PC-9 (cell line): ENCODE measurements around the gene ATG9A. TPM values are rescaled to one million over a fixed set of nuclear protein-coding genes. Genes with fewer than 3 reads are reported as not detected.

ENCODE experiments used
- BruUV-seq: library from RNA; stranded (reverse); fragments of 400-500 nt; replicated peaks from 2 replicates; lab custom pipeline; 2021; lab: Mats Ljungman, UMichigan
- CTCF ChIA-PET: fragments of 300-600 bp; sonication (Branson Sonifier 250); formaldehyde crosslinking; loops from one replicate; lab custom pipeline; 2022; ENCODE audit warnings: antibody characterized with exemption; lab: Charles Lee
- POLR2A ChIA-PET: fragments of 300-600 bp; sonication (Branson Sonifier 250); formaldehyde crosslinking; loops from one replicate; lab custom pipeline; 2022; ENCODE audit warnings: antibody characterized with exemption; ENCODE audit not compliant: unreplicated experiment; lab: Charles Lee
- DNase-seq, 2 experiments: peaks; one replicate each; pipeline versions ENCODE4 v3.0.0 to v3.0.0-alpha.2; 2015 to 2022; ENCODE audit warnings: mixed read lengths in 1 of 2
- H2AFZ ChIP-seq: fragments of 200-600 bp; sonication (generic); 2 replicates; pipeline ENCODE4 v1.8.1; 2017; ENCODE audit warnings: antibody characterized with exemption
- H3F3A ChIP-seq: fragments of 200-600 bp; sonication (generic); 2 replicates; pipeline ENCODE4 v1.8.1; 2017; ENCODE audit warnings: antibody characterized with exemption, mild to moderate bottlenecking, low read depth; ENCODE audit not compliant: insufficient read depth
- H3K27ac ChIP-seq: fragments of 200-600 bp; sonication (generic); 2 replicates; pipeline ENCODE4 v1.6.1; 2016; ENCODE audit warnings: mixed run types
- H3K27me3 ChIP-seq: fragments of 200-600 bp; sonication (generic); 2 replicates; pipeline ENCODE4 v1.6.1; 2016; ENCODE audit warnings: low read depth, mixed run types; ENCODE audit not compliant: insufficient read depth
- H3K36me3 ChIP-seq: fragments of 200-600 bp; sonication (generic); 2 replicates; pipeline ENCODE4 v1.6.1; 2016; ENCODE audit warnings: low read depth, mixed run types
- H3K4me1 ChIP-seq: fragments of 200-600 bp; sonication (generic); replicated peaks from 2 replicates; pipeline ENCODE4 v1.6.1; 2016; ENCODE audit warnings: mixed run types; ENCODE audit not compliant: insufficient read depth
- H3K4me2 ChIP-seq: fragments of 200-600 bp; sonication (generic); 2 replicates; pipeline ENCODE4 v1.6.1; 2017; ENCODE audit warnings: mixed run types
- H3K4me3 ChIP-seq: fragments of 200-600 bp; sonication (generic); 2 replicates; pipeline ENCODE4 v1.6.1; 2016; ENCODE audit warnings: mixed run types
- H3K79me2 ChIP-seq: fragments of 200-600 bp; sonication (generic); 2 replicates; pipeline ENCODE4 v1.6.1; 2017; ENCODE audit warnings: low read depth, mixed run types
- H3K9me2 ChIP-seq: fragments of 200-600 bp; sonication (generic); 2 replicates; pipeline ENCODE4 v1.8.1; 2017; ENCODE audit warnings: mild to moderate bottlenecking; ENCODE audit not compliant: insufficient read depth
- H3K9me3 ChIP-seq: fragments of 200-600 bp; sonication (generic); 2 replicates; pipeline ENCODE4 v1.8.1; 2016; ENCODE audit warnings: low read depth; ENCODE audit not compliant: insufficient read depth
- H4K20me1 ChIP-seq: fragments of 200-600 bp; sonication (generic); 2 replicates; pipeline ENCODE4 v1.8.1; 2017; ENCODE audit not compliant: insufficient read depth
- EZH2 ChIP-seq: fragments of 200-600 bp; sonication (generic); IDR thresholded peaks from 2 replicates; pipeline ENCODE4 v1.8.0; 2017; ENCODE audit warnings: antibody characterized with exemption, low read depth
- intact Hi-C: fragments of 100-400 bp; cut with micrococcal nuclease; formaldehyde crosslinking; loops from one replicate; pipeline ENCODE4 v1.10.0; 2022; ENCODE audit not compliant: unreplicated experiment
- total RNA-seq: library from RNA; stranded (reverse); gene quantifications from 2 replicates; pipeline ENCODE4 v1.2.3, GENCODE V29; 2021
- TF ChIP-seq, protein P1 (sequence below): fragments of 200-600 bp; sonication (generic); conservative IDR thresholded peaks from 2 replicates; pipeline ENCODE4 v1.6.1; 2017; ENCODE audit warnings: mixed run types, antibody characterized with exemption, mild to moderate bottlenecking, moderate library complexity

Gene ATG9A
- total RNA-seq, 1 experiment from 2014 or later, result 56.0 TPM

DNA sequence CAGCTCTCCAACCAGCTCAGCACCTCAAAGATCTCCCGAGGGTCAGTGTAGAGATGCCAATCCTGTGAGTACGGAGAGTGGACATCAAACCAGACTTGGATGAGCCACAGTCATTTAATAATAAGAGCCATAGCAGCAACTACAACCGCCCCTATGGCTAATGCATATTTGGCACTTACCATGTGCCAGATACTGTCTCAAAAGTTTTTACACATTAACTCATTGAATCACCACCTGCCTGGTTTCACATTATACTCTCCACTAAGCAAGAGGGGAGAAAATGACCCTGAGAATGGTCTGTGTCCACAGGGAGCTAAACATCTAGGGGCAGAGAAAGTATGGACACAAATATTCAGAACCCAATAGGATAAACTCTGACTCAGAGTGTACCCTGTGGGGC is 55.3 kb downstream of the ATG9A start:
- DNase-seq, result no peak
- BruUV-seq, result no TSS peak
- H3K9me3 ChIP-seq, result no peaks in the 10 kb centered on the region
- no peak overlapping the region for H3K27ac ChIP-seq
- no peak for TF ChIP-seq EZH2
- TF ChIP-seq, protein P1, sequence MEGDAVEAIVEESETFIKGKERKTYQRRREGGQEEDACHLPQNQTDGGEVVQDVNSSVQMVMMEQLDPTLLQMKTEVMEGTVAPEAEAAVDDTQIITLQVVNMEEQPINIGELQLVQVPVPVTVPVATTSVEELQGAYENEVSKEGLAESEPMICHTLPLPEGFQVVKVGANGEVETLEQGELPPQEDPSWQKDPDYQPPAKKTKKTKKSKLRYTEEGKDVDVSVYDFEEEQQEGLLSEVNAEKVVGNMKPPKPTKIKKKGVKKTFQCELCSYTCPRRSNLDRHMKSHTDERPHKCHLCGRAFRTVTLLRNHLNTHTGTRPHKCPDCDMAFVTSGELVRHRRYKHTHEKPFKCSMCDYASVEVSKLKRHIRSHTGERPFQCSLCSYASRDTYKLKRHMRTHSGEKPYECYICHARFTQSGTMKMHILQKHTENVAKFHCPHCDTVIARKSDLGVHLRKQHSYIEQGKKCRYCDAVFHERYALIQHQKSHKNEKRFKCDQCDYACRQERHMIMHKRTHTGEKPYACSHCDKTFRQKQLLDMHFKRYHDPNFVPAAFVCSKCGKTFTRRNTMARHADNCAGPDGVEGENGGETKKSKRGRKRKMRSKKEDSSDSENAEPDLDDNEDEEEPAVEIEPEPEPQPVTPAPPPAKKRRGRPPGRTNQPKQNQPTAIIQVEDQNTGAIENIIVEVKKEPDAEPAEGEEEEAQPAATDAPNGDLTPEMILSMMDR, result no peak
- no peak overlapping the region for H2AFZ ChIP-seq
- H4K20me1 ChIP-seq, result no peaks in the 10 kb centered on the region; the same call in 1 of the 2 replicates
- H3K27me3 ChIP-seq, result no peaks in the 10 kb centered on the region
- H3K4me3 ChIP-seq, result no peak overlapping the region
- H3K4me1 ChIP-seq, result peaks cover 14% of the 10 kb centered on the region
- CTCF ChIA-PET, result interaction anchor here (0.6 kb wide), 1 partner anchor 31 kb away, joined by 3 read pairs; no protein-coding TSS in a partner anchor
- no peak overlapping the region for H3K4me2 ChIP-seq
- 0 out of 2 replicates have a peak, but pooled peaks cover 12% of the 10 kb centered on the region for H3K36me3 ChIP-seq
- H3K9me2 ChIP-seq, result no peaks in the 10 kb centered on the region
- peaks cover 27% of the 10 kb centered on the region for H3K79me2 ChIP-seq
- intact Hi-C loops, result no loop called here
- peaks cover 35% of the 10 kb centered on the region for H3F3A ChIP-seq
- POLR2A ChIA-PET, result interaction anchor here (0.7 kb wide), 1 partner anchor 195 kb away, joined by 3 read pairs; no protein-coding TSS in a partner anchor

DNA sequence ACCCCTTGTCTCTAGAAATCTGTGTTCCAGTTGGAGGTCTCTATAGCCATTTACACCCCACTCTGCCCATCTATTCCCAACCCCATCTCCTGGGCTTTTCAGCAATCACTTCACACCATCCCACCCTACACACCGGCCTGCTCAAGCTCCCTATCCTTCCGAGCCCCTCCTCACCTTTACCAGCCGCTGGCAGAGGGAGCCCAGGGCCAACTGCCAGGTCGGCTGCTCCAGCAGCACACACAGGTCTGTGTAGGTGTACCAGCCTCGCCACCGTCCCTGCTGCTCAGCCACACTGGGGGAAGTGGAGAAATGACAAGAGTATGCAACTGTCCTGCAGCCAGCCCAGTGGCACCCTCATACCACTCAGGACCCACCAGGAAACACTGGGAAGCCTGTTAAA is 56.3 kb downstream of the ATG9A start:
- peaks cover 35% of the 10 kb centered on the region for H3F3A ChIP-seq
- peaks cover 11% of the 10 kb centered on the region for H3K4me1 ChIP-seq
- H3K36me3 ChIP-seq, result 0 out of 2 replicates have a peak, but pooled peaks cover 12% of the 10 kb centered on the region
- ChIA-PET CTCF (no interaction called here), POLR2A (no interaction called here)
- no peak overlapping the region for H2AFZ ChIP-seq
- intact Hi-C loops, result no loop called here
- no peaks in the 10 kb centered on the region for H3K27me3 ChIP-seq
- no peak overlapping the region for H3K27ac ChIP-seq
- no peak for TF ChIP-seq EZH2
- TF ChIP-seq, protein P1, result no peak
- peaks cover 21% of the 10 kb centered on the region for H3K79me2 ChIP-seq
- H3K9me2 ChIP-seq, result no peaks in the 10 kb centered on the region
- no peaks in the 10 kb centered on the region for H3K9me3 ChIP-seq
- no TSS peak for BruUV-seq
- no peaks in the 10 kb centered on the region; the same call in 1 of the 2 replicates for H4K20me1 ChIP-seq
- no peak overlapping the region for H3K4me2 ChIP-seq
- H3K4me3 ChIP-seq, result no peak overlapping the region
- DNase-seq, result no peak

DNA sequence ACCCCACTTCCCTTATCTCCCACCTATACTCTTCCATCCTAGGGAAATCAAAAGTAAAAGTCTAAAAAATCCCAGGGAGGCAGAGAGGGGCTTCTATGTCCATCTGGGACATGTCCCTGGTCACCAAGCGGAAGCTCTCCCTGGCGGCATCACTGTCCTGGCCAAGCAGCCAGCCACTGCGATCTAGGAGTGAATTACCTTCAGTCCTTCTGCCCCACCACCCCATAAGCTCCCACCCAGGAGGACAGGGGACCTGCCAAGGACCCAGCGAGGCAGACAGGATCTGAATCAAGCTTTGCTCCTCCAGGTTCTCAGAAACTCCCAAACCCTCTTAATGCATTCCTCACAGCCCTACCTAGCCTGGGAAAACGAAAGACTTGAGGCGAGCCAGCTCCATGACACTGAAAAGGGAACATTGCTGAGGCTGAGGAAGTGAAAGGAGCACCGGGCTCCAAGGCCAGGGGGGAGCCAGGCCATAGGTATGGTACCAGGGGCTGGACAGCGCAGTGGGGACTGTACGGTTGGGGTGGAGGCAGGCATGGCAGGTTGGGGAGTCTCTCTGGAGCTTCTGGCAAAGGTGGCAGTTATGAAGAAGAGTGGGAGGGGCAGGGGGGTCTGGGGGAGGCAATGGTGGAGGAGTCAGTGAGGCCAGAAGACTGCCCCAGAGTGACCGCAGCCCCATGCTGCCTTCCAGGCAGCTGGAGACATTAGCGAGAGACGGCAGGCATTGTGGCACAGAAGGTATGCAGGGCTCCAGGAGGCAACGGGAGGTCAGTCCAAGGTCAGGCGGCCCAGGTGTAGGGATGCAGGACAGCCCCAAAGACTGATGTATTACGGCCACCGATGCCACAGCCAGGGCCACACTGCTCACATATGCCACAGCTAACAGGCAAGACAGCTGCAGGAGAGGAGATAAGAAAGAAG is 56.9 kb downstream of the ATG9A start:
- H3F3A ChIP-seq, result peaks cover 33% of the 10 kb centered on the region
- no TSS peak for BruUV-seq
- H3K36me3 ChIP-seq, result 0 out of 2 replicates have a peak, but pooled peaks cover 12% of the 10 kb centered on the region
- no peaks in the 10 kb centered on the region for H3K9me3 ChIP-seq
- intact Hi-C loops, result no loop called here
- ChIA-PET POLR2A (interaction anchor here (0.6 kb wide), 1 partner anchor 102 kb away, joined by 14 read pairs; no protein-coding TSS in a partner anchor), CTCF (no interaction called here)
- peaks cover 21% of the 10 kb centered on the region for H3K79me2 ChIP-seq
- H3K4me2 ChIP-seq, result no peak overlapping the region
- no peak overlapping the region for H3K27ac ChIP-seq
- TF ChIP-seq EZH2, result no peak
- TF ChIP-seq, protein P1, result no peak
- no peak for DNase-seq
- H2AFZ ChIP-seq, result no peak overlapping the region
- H3K4me1 ChIP-seq, result peaks cover 11% of the 10 kb centered on the region
- no peaks in the 10 kb centered on the region; the same call in 1 of the 2 replicates for H4K20me1 ChIP-seq
- H3K9me2 ChIP-seq, result no peaks in the 10 kb centered on the region
- H3K27me3 ChIP-seq, result no peaks in the 10 kb centered on the region
- no peak overlapping the region for H3K4me3 ChIP-seq
